ENCODE results near the gene LTBP1.

DNA sequence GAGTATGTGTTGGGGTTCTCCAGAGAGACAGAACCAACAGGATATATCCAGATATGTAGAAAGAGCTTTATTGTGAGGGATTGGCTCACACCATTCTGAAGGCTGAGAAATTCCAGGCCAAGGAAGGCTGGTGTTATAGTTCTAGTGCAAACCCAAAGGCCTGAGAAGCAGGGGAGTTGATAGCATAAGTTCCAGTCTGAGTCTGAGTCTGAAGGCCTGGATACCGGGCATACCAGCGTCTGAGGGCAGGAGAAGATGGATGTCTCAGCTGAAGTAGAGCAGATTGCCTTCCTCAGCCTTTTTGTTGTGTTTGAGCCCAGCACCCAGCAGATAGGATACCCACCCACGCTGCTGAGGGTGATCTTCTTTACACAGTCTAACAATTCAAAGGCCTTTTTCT, 318.0 kb downstream of the LTBP1 start:
- TF ChIP-seq, protein P1, sequence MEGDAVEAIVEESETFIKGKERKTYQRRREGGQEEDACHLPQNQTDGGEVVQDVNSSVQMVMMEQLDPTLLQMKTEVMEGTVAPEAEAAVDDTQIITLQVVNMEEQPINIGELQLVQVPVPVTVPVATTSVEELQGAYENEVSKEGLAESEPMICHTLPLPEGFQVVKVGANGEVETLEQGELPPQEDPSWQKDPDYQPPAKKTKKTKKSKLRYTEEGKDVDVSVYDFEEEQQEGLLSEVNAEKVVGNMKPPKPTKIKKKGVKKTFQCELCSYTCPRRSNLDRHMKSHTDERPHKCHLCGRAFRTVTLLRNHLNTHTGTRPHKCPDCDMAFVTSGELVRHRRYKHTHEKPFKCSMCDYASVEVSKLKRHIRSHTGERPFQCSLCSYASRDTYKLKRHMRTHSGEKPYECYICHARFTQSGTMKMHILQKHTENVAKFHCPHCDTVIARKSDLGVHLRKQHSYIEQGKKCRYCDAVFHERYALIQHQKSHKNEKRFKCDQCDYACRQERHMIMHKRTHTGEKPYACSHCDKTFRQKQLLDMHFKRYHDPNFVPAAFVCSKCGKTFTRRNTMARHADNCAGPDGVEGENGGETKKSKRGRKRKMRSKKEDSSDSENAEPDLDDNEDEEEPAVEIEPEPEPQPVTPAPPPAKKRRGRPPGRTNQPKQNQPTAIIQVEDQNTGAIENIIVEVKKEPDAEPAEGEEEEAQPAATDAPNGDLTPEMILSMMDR (IDR thresholded peaks at IDR 0.05; ENCODE audit: low read depth, low read length, missing input control), result no peak
- TF ChIP-seq TAF1 (conservative IDR thresholded peaks at IDR 0.05) (no peak), FOXA1 (IDR thresholded peaks at IDR 0.05) (no peak)
- TF ChIP-seq, protein P2, sequence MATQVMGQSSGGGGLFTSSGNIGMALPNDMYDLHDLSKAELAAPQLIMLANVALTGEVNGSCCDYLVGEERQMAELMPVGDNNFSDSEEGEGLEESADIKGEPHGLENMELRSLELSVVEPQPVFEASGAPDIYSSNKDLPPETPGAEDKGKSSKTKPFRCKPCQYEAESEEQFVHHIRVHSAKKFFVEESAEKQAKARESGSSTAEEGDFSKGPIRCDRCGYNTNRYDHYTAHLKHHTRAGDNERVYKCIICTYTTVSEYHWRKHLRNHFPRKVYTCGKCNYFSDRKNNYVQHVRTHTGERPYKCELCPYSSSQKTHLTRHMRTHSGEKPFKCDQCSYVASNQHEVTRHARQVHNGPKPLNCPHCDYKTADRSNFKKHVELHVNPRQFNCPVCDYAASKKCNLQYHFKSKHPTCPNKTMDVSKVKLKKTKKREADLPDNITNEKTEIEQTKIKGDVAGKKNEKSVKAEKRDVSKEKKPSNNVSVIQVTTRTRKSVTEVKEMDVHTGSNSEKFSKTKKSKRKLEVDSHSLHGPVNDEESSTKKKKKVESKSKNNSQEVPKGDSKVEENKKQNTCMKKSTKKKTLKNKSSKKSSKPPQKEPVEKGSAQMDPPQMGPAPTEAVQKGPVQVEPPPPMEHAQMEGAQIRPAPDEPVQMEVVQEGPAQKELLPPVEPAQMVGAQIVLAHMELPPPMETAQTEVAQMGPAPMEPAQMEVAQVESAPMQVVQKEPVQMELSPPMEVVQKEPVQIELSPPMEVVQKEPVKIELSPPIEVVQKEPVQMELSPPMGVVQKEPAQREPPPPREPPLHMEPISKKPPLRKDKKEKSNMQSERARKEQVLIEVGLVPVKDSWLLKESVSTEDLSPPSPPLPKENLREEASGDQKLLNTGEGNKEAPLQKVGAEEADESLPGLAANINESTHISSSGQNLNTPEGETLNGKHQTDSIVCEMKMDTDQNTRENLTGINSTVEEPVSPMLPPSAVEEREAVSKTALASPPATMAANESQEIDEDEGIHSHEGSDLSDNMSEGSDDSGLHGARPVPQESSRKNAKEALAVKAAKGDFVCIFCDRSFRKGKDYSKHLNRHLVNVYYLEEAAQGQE (IDR thresholded peaks at IDR 0.05), result no peak

All from liver (tissue), 3 donors.